Naive thymus-derived CD4-positive, alpha-beta T cell (primary cell): ENCODE results near the gene ARHGAP4. TPM values are rescaled to one million over a fixed set of nuclear protein-coding genes. Genes with fewer than 3 reads are reported as not detected.

Experiments used
- ATAC-seq: fragments of 150-1000 bp; cut with Tn5 transposase; 2 replicates; pipeline ENCODE4 v1.10.0; 2021; ENCODE audit warnings: mild to moderate bottlenecking, moderate library complexity
- CTCF ChIA-PET: fragments of 350-600 bp; sonication (Branson Sonifier 250); formaldehyde crosslinking; loops from one replicate; lab custom pipeline; 2021; ENCODE audit warnings: antibody characterized with exemption; lab: Charles Lee
- POLR2A ChIA-PET: fragments of 350-600 bp; sonication (Branson Sonifier 250); formaldehyde crosslinking; loops from one replicate; lab custom pipeline; 2021; ENCODE audit warnings: antibody characterized with exemption, inconsistent platforms; lab: Charles Lee
- DNase-seq, 9 donors: peaks; one replicate each; pipeline versions ENCODE4 v3.0.0 to v3.0.0-alpha.2; 2020 to 2022; ENCODE audit warnings: mixed read lengths in 1 of 9
- H3K27ac ChIP-seq: one replicate; pipeline ENCODE4 v1.7.0; 2013; ENCODE audit warnings: mild to moderate bottlenecking, low read depth, low read length, moderate library complexity
- H3K27me3 ChIP-seq, 2 donors: one replicate each; pipeline ENCODE4 v1.7.0; 2013; ENCODE audit warnings: low read length in 2 of 2, mild to moderate bottlenecking in 2 of 2, moderate library complexity in 2 of 2; ENCODE audit not compliant: control insufficient read depth in 2 of 2, insufficient read depth in 2 of 2
- H3K36me3 ChIP-seq, 3 experiments: 1 replicate in 2 of 3; 2 replicates in 1 of 3; pipeline ENCODE4 v1.7.0; 2013; ENCODE audit warnings: low read length in 3 of 3, mild to moderate bottlenecking in 3 of 3, moderate library complexity in 1 of 3; ENCODE audit not compliant: insufficient read depth in 3 of 3, control insufficient read depth in 2 of 3
- H3K4me1 ChIP-seq, 2 donors: one replicate each; pipeline ENCODE4 v1.7.0; 2013; ENCODE audit warnings: low read length in 2 of 2, mild to moderate bottlenecking in 2 of 2, moderate library complexity in 1 of 2; ENCODE audit not compliant: control insufficient read depth in 2 of 2, insufficient read depth in 2 of 2
- H3K4me3 ChIP-seq: 2 replicates; pipeline ENCODE4 v1.7.0; 2013; ENCODE audit warnings: mild to moderate bottlenecking, low read length
- H3K9me3 ChIP-seq, 3 experiments: 1 replicate in 2 of 3; 2 replicates in 1 of 3; pipeline ENCODE4 v1.7.0; 2013; ENCODE audit warnings: low read length in 3 of 3; ENCODE audit not compliant: control insufficient read depth in 2 of 3
- H3K27ac Mint-ChIP-seq, 9 donors: one replicate each; pipeline ENCODE4 v1.8.0; 2020 to 2022; ENCODE audit warnings: mixed read lengths in 9 of 9, mild to moderate bottlenecking in 8 of 9, moderate library complexity in 5 of 9, inconsistent platforms in 2 of 9
- H3K27me3 Mint-ChIP-seq, 5 donors: one replicate each; pipeline ENCODE4 v1.8.0; 2021 to 2022; ENCODE audit warnings: mixed read lengths in 5 of 5, mild to moderate bottlenecking in 1 of 5
- H3K36me3 Mint-ChIP-seq, 5 donors: one replicate each; pipeline ENCODE4 v1.8.0; 2020 to 2022; ENCODE audit warnings: mixed read lengths in 5 of 5, mild to moderate bottlenecking in 3 of 5, inconsistent platforms in 1 of 5
- H3K4me1 Mint-ChIP-seq, 7 donors: one replicate each; pipeline ENCODE4 v1.8.0; 2020 to 2022; ENCODE audit warnings: mixed read lengths in 7 of 7, mild to moderate bottlenecking in 3 of 7, inconsistent platforms in 1 of 7
- H3K4me3 Mint-ChIP-seq, 10 donors: one replicate each; pipeline ENCODE4 v1.8.0; 2020 to 2022; ENCODE audit warnings: mild to moderate bottlenecking in 10 of 10, mixed read lengths in 10 of 10, moderate library complexity in 6 of 10, inconsistent platforms in 2 of 10
- H3K9me3 Mint-ChIP-seq, 11 donors: one replicate each; pipeline ENCODE4 v1.8.0; 2020 to 2022; ENCODE audit warnings: mixed read lengths in 11 of 11, mild to moderate bottlenecking in 4 of 11, inconsistent platforms in 1 of 11, moderate library complexity in 1 of 11
- intact Hi-C, 2 donors: fragments of 100-400 bp; cut with micrococcal nuclease; formaldehyde crosslinking; loops; one replicate each; pipeline ENCODE4 v1.15.1; 2023
- polyA plus RNA-seq, 2 donors: library from polyadenylated mRNA; unstranded; fragments of 300-500 nt; fragmentation: Illumina TruSeq; gene quantifications; one replicate each; pipeline ENCODE4 v1.2.3, GENCODE V29; 2021
- total RNA-seq, 6 experiments: library from RNA in 5 of 6; stranded (reverse) in 5 of 6; gene quantifications; 1 replicate in 5 of 6; 2 replicates in 1 of 6; pipeline ENCODE4 v1.2.3 and lab custom pipeline; 2021 to 2026

ARHGAP4 gene
- total and polyA plus RNA-seq, 7 experiments from 2014 or later, result 82.5 to 439 (median 341) TPM

DNA sequence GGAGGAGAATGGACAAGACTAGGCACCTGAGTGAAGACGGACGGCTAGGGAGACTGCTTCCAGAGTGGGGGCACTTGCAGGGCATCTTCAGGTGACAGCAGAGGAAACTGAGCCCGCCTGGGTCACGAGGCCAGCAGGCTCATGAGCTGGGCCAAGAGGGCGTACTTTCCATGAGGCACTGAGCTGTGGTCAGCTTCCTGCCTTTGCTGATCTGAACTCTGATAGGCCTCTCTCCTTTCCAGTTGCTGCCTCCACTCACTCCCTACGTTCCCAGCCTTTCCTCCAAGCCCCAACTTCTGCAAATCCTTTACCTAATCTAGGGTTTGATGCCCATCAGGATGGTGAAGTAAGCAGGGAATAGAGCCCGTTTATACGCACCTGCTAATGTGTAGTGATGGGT lies 38.7 kb downstream of the ARHGAP4 start:
- no peak for ATAC-seq
- Histone ChIP-seq H3K27me3 (peaks cover 0 to 3% of the 10 kb centered on the region in 2 donors), H3K27ac (no peak overlapping the region), H3K4me1 (peaks cover 0 to 11% of the 10 kb centered on the region in 2 donors), H3K36me3 (no peaks in the 10 kb centered on the region), H3K4me3 (no peak overlapping the region), H3K9me3 (no peaks in the 10 kb centered on the region)
- Mint-ChIP-seq H3K27ac (no peak overlapping the region), H3K4me1 (peaks cover 0 to 10% (median 3%) of the 10 kb centered on the region in 7 donors), H3K9me3 (no peaks in the 10 kb centered on the region), H3K36me3 (no peaks in the 10 kb centered on the region), H3K4me3 (peak overlapping the region in 3 of 10 donors; percentile 42 to 56 (median 49)), H3K27me3 (peaks cover 0 to 45% (median 9%) of the 10 kb centered on the region in 5 donors)
- DNase-seq, result no peak
- POLR2A ChIA-PET, result no interaction called here
- CTCF ChIA-PET, result no interaction called here
- intact Hi-C loops, result no loop called here

DNA sequence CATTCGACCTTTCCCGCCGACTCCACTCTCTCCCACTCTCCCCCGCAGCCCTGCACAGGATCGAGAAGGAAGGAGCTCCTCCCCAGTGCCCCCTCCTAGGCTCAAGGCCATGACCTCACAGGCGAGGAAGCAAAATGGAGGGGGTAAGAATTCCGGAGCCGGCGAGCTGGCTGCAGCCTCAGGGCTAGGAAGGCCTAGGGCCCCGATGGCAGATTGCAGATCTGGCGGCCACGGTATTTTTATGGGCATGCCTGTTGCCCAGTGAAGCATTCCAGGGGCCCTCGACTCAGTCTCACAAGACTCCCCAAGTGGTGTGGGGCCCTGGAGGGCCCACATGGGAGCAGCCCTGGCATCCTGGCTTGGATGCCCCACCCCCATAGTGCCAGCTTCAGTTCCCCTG lies 39.1 kb downstream of the ARHGAP4 start:
- no peak for ATAC-seq
- Histone ChIP-seq H3K9me3 (no peaks in the 10 kb centered on the region), H3K27me3 (peaks cover 0 to 3% of the 10 kb centered on the region in 2 donors), H3K36me3 (no peaks in the 10 kb centered on the region), H3K4me3 (no peak overlapping the region), H3K4me1 (peaks cover 0 to 11% of the 10 kb centered on the region in 2 donors), H3K27ac (no peak overlapping the region)
- Mint-ChIP-seq H3K27me3 (peaks cover 0 to 43% (median 12%) of the 10 kb centered on the region in 5 donors), H3K9me3 (no peaks in the 10 kb centered on the region), H3K4me3 (peak overlapping the region in 3 of 10 donors; percentile 27 to 72 (median 57)), H3K36me3 (no peaks in the 10 kb centered on the region), H3K4me1 (peaks cover 0 to 10% (median 5%) of the 10 kb centered on the region in 7 donors), H3K27ac (no peak overlapping the region)
- intact Hi-C loops, result no loop called here
- no peak for DNase-seq
- ChIA-PET CTCF (no interaction called here), POLR2A (no interaction called here)

DNA sequence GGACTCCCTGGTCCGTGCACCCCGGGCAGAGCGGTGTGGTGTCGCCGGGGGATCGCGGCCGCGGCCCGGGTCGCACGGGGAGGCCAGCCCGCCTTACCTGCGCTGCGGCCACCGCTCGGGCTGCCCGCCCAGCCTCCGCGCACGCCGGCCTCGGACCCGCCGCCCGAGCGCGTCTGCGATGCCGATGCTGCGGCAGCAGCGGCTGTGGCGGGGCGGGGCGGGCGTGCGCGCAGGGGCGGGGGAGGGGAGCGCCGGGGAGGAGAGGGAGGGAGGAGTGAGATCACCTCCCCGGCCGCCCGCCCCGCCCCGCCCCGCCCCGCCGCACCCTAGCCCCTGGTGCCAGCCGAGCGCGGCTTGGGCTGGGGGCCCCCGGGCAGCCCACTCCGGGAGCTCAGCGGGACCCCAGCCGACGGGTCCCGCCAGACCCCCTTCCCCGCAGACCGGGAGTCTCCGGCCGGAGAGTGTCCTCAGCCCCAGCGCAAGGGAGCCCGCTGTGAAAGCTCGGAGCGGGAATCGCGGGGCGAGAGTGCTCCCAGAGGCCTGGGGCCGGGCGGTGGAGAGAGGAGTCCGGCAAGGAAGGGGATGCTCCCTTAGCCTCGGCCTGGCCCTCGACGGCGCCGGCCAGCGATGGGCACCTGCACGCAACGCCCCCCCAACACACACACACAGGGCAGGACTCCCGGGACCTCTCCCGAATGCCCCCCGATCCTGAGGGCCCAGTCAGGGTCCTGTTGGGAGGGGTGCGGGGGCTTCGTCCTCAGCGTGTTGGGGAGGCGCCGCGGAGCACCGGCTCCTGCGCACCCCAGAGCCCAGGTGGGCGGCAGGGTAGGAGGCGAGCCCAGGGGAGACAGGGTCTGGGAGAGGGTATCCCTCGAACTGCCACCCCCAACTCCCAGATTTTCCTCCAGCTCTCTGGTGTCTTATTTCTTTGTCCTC lies 39.8 kb downstream of the ARHGAP4 start, which contains the start of gene L1CAM:
TSS of gene L1CAM (minus strand) at position 206 of the 936 bp plus-strand sequence. CDS start 10,337 bp downstream, outside the sequence.
- H3K36me3 ChIP-seq, result no peaks in the 10 kb centered on the region
- Mint-ChIP-seq H3K36me3 (no peaks in the 10 kb centered on the region), H3K27ac (no peak within 1 kb of the TSS), H3K9me3 (no peaks in the 10 kb centered on the region), H3K4me3 (peak within 1 kb of the TSS in 9 of 10 donors; percentile 11 to 72 (median 43)), H3K27me3 (peaks cover 0 to 43% (median 12%) of the 10 kb centered on the region in 5 donors), H3K4me1 (peaks cover 0 to 10% (median 5%) of the 10 kb centered on the region in 7 donors)
- H3K27me3 ChIP-seq, result peaks cover 0 to 3% of the 10 kb centered on the region in 2 donors
- DNase-seq (peak in 1 of 9 donors; percentile 33), ATAC-seq (peak; percentile 60)
- H3K9me3 ChIP-seq, result no peaks in the 10 kb centered on the region
- POLR2A ChIA-PET, result no interaction called here
- intact Hi-C loops, result no loop called here
- H3K27ac ChIP-seq, result no peak within 1 kb of the TSS
- peaks cover 0 to 11% of the 10 kb centered on the region in 2 donors for H3K4me1 ChIP-seq
- H3K4me3 ChIP-seq, result no peak within 1 kb of the TSS
- CTCF ChIA-PET, result no interaction called here

GRCh38 chrX:153885208-153885787 lies 40.8 kb downstream of the ARHGAP4 start:
- peak overlapping the region in 8 of 10 donors; percentile 21 to 60 (median 47) for H3K4me3 Mint-ChIP-seq
- no peak overlapping the region for H3K27ac Mint-ChIP-seq
- peaks cover 0 to 43% (median 12%) of the 10 kb centered on the region in 5 donors for H3K27me3 Mint-ChIP-seq
- no peaks in the 10 kb centered on the region for H3K9me3 Mint-ChIP-seq
- ChIA-PET CTCF (interaction anchor here (0.5 kb wide), 1 partner anchor 38 kb away, joined by 5 read pairs; no protein-coding TSS in a partner anchor), POLR2A (no interaction called here)
- DNase-seq (no peak), ATAC-seq (no peak)
- H3K36me3 Mint-ChIP-seq, result no peaks in the 10 kb centered on the region
- Histone ChIP-seq H3K4me3 (no peak overlapping the region), H3K36me3 (no peaks in the 10 kb centered on the region), H3K4me1 (peaks cover 0 to 11% of the 10 kb centered on the region in 2 donors), H3K27me3 (peaks cover 0 to 3% of the 10 kb centered on the region in 2 donors), H3K9me3 (no peaks in the 10 kb centered on the region), H3K27ac (no peak overlapping the region)
- H3K4me1 Mint-ChIP-seq, result peaks cover 0 to 10% (median 5%) of the 10 kb centered on the region in 7 donors
- intact Hi-C loops, result no loop called here

DNA sequence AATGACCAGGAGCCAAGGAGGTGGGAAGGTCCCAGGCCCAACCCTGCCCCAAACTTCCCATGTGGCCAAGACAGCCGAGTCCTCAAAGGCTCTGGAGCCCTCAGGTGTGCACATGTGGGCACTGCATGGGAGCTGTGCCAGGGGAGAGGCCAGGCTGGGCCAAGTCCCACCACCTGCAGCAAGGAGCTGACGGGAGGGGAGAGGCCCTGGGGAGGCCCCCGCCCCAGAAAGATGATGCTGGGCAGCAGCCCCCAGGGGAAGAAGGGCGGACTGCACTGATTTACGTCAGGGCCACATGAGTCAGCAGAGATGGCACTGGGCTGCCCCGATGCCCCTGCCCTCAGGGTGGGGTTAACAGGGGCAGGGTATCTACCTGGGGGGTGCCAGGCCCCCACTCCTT lies 41.5 kb downstream of the ARHGAP4 start:
- Mint-ChIP-seq H3K27me3 (peaks cover 0 to 37% (median 12%) of the 10 kb centered on the region in 5 donors), H3K9me3 (no peaks in the 10 kb centered on the region), H3K4me1 (peaks cover 0 to 10% (median 5%) of the 10 kb centered on the region in 7 donors), H3K27ac (no peak overlapping the region), H3K4me3 (peak overlapping the region in 6 of 10 donors; percentile 11 to 55 (median 36)), H3K36me3 (no peaks in the 10 kb centered on the region)
- Histone ChIP-seq H3K9me3 (no peaks in the 10 kb centered on the region), H3K4me3 (no peak overlapping the region), H3K36me3 (no peaks in the 10 kb centered on the region), H3K4me1 (peaks cover 0 to 11% of the 10 kb centered on the region in 2 donors), H3K27me3 (peaks cover 0 to 3% of the 10 kb centered on the region in 2 donors), H3K27ac (no peak overlapping the region)
- ATAC-seq (peak; percentile 32), DNase-seq (no peak)
- intact Hi-C loops, result no loop called here
- CTCF ChIA-PET, result interaction anchor here (0.5 kb wide), 1 partner anchor 37 kb away, joined by 5 read pairs; no protein-coding TSS in a partner anchor
- POLR2A ChIA-PET, result no interaction called here

- Histone ChIP-seq H3K27me3 (peaks cover 0 to 3% of the 10 kb centered on the region in 2 donors), H3K4me3 (no peak overlapping the region), H3K36me3 (no peaks in the 10 kb centered on the region), H3K4me1 (peaks cover 0 to 11% of the 10 kb centered on the region in 2 donors), H3K9me3 (no peaks in the 10 kb centered on the region), H3K27ac (no peak overlapping the region)
- ChIA-PET CTCF (no interaction called here), POLR2A (no interaction called here)
- Mint-ChIP-seq H3K27ac (no peak overlapping the region), H3K9me3 (no peaks in the 10 kb centered on the region), H3K36me3 (no peaks in the 10 kb centered on the region), H3K4me1 (peaks cover under 1 to 11% (median 6%) of the 10 kb centered on the region in 7 donors), H3K4me3 (peak overlapping the region in 5 of 10 donors; percentile 11 to 55 (median 29)), H3K27me3 (peaks cover 0 to 33% (median 15%) of the 10 kb centered on the region in 5 donors)
- intact Hi-C loops, result no loop called here
- DNase-seq, result no peak
- no peak for ATAC-seq
Observed at GRCh38 chrX:153884136-153884535, 41.9 kb downstream of the ARHGAP4 start.
